HG03469 (cell line): ENCODE data around the gene GNA14.
"Not testable (repeated sequence)": the region's sequence is repeated elsewhere in the genome, so short reads cannot be mapped to it uniquely, and the experiment has no call there.

Experiments
- ATAC-seq: cut with Tn5 transposase; IDR thresholded peaks from one replicate; pipeline ENCODE4 v1.9.1; 2021; ENCODE audit warnings: mild to moderate bottlenecking, moderate library complexity, moderate number of reproducible peaks; ENCODE audit not compliant: unreplicated experiment

GNA14 gene

GRCh38 chr9:77647267-77648233, 572 bp downstream of the GNA14 start:
- no peak for ATAC-seq

DNA sequence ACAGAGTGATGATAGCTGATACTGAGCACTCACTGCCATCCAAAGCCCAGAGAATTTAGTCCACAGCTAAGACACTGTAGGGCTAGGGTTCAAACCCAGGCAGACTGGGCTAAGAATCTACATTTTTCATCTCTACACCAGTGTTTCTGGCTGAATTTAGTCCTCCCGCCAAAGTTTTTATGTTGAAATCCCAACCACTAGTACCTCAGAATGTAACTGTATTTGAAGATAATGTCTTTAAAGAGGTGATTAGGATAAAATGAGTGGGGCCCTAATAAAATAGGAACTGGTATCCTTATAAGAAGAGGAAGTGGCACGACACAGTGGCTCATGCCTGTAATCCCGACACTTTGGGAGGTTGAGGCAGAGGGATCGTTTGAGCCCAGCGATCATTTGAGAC, 4.3 kb downstream of the GNA14 start:
- ATAC-seq = no peak

GRCh38 chr9:77640741-77641580, 7.2 kb downstream of the GNA14 start:
- ATAC-seq = no peak

DNA sequence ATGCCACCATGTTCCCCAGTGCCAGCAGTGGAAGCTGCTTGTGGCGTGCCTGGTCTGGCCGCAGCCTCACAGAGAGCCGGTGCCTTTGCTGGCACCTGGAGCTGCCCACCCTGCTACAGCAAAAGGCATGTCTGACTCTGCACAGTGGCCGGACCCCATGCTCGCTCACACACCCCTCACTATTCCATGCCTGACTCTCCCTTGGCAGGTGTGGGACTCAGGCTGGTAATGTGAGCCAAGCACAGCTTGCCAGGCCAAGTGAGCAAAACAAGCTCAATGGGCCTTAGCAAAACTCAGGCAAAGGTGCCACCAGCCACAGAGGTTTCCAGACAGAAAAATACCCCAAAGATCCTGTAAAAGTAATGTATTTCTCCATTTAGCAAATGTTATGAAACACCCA, 15.5 kb downstream of the GNA14 start:
- no peak for ATAC-seq

DNA sequence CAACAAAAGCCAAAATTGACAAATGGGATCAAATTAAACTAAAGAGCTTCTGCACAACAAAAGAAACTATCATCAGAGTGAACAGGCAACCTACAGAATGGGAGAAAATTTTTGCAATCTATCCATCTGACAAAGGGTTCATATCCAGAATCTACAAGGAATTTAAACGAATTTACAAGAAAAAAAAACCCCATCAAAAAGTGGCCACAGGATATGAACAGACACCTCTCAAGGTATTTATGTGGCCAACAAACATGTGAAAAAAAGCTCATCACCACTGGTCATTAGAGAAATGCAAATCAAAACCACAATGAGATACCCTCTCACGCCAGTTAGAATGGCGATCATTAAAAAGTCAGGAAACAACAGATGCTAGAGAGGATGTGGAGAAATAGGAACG, 19.3 kb downstream of the GNA14 start:
- ATAC-seq = not testable (repeated sequence)

GRCh38 chr9:77616191-77616590, 31.9 kb downstream of the GNA14 start:
- ATAC-seq = no peak

DNA sequence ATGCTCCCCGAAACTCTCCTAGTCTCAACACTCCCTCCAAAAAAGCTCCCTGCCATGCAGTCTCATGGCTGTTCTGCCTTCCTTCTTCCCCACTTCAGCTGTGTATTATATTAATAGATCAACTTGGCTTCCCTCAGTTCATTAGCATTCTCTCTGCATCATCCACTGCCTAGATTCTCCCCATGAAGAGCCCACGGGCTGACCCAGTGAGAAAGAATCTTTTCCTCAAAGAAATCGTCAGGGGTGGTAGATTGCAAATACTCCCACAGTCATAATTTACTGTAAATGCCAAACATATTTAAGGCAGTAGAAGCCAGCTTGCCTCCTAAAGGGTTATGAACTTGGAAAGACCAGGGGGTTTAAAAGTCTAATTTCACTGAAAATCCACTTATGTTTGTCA, 33.5 kb downstream of the GNA14 start:
- no peak for ATAC-seq

GRCh38 chr9:77606526-77606925, 41.6 kb downstream of the GNA14 start:
- no peak for ATAC-seq

- no peak for ATAC-seq
These were observed 42.5 kb downstream of the GNA14 start for GRCh38 chr9:77605449-77606220.

DNA sequence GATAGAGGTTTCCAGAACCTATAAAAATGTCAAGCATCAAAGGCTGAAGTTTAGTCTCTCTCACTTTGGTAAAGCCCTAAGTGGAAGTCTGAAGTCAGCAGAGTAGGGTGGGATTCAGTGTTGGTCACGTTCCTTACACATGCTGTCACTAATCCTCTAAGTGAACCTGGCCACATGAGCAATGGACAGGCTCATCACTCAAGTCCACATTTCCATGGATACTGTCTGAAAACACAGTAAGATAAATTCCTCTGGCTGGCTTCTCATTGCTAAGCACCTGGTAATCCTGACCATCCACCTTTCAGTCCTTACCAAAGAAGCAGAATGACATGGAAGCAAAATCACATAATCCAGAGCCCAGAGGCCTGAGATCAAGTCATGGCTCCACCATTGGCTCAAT, 43.8 kb downstream of the GNA14 start:
- ATAC-seq = no peak

DNA sequence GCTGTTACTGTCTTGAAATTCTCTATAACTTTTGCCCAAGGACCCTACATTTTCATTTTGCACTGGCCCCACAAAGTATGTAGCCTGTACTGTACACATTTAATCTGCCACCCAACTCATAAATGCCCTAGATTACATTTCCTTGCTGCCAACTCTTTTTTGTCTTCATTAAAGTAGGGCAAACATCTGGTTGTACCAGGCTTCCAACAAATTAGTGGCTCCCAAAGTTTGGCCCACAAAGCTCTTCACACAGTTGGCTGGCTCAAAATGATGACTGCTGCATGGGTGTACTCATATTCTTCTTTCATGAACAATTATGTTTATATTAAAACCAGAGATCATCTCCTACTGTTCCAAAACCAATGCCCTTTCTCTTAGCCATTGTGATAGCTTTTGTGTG, 45.3 kb downstream of the GNA14 start:
- ATAC-seq = no peak

- ATAC-seq = no peak
These were observed 46.5 kb downstream of the GNA14 start for GRCh38 chr9:77601476-77602099.

- no peak for ATAC-seq
These were observed 47.3 kb downstream of the GNA14 start for GRCh38 chr9:77600810-77601209.

- ATAC-seq = no peak
These were observed 48.6 kb downstream of the GNA14 start for GRCh38 chr9:77599492-77599891.

DNA sequence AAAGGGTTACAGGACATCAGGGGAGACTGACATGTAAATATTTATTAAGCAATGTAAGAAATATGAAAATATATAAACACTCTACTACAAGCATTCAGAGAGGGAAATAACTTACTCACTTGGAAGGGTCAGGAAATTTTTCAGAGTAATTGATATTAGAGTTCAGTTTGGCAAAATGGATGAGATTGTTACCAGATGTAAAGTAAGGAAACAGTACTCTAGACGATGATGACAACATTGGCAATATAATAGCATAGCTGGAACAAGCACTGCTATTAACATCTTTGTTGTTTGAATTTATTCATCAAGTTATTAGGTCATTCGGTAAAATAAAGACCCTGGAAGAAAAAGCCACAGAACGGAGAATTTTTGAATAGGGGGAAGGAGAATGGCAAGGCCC, 49.1 kb downstream of the GNA14 start:
- no peak for ATAC-seq

- no peak for ATAC-seq
These were observed 49.6 kb downstream of the GNA14 start for GRCh38 chr9:77598524-77598923.

GRCh38 chr9:77597057-77597456, 51.1 kb downstream of the GNA14 start:
- no peak for ATAC-seq

- ATAC-seq = no peak
These were observed 52.6 kb downstream of the GNA14 start for GRCh38 chr9:77595426-77596095.

- ATAC-seq = no peak
These were observed 53.2 kb downstream of the GNA14 start for GRCh38 chr9:77594963-77595362.

GRCh38 chr9:77593528-77593927, 54.6 kb downstream of the GNA14 start:
- ATAC-seq = no peak
